ENCODE results near the gene TACR2.
A peak's percentile ranks its signal among the peaks of the same experiment; 100 is the strongest.
"Not testable (repeated sequence)": the region's sequence is repeated elsewhere in the genome, so short reads cannot be mapped to it uniquely, and the experiment has no call there.

TACR2 gene

DNA sequence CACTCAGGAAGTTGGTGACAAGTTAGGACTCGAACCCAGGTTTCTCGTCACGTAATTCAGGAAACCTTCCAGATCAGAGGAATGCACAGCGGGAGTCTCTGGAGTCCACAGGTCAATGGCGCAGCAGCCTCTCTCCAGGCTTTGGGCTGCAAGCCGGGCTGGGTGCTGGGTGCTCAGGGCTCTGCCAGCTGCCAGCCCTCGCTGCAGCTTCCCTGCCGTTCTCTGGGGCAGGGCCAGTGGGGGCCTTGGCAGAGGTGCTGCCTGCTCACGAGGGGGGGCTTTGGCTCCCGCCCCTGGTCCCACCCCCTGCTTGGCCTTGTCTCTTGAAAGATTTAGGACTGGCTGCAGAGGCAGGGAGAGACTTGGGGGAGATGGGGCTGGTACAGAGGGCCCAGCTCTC is at the start of gene TACR2:
Gene TACR2, minus strand, starts transcription at position 224 of the 400 bp plus-strand sequence. CDS start 595 bp downstream, outside the sequence.
- DNase-seq = no peak

DNA sequence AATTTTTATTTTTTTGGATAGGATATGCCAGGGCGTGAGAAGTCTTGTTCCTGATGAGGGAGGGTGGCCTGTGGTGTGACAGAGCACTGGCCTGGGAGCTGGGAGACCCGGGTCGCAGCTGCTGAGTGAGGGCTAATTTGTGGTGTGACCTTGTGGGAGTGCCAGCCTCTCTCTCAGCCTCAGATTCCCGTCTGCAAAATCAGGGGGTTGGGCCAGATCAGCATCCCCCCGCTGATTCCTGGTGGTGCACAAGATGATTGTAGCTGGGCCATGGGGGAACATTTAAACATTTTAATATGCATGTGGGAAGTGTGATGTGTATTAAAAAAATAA is 49.4 kb upstream of the TACR2 start:
- DNase-seq = no peak

DNA sequence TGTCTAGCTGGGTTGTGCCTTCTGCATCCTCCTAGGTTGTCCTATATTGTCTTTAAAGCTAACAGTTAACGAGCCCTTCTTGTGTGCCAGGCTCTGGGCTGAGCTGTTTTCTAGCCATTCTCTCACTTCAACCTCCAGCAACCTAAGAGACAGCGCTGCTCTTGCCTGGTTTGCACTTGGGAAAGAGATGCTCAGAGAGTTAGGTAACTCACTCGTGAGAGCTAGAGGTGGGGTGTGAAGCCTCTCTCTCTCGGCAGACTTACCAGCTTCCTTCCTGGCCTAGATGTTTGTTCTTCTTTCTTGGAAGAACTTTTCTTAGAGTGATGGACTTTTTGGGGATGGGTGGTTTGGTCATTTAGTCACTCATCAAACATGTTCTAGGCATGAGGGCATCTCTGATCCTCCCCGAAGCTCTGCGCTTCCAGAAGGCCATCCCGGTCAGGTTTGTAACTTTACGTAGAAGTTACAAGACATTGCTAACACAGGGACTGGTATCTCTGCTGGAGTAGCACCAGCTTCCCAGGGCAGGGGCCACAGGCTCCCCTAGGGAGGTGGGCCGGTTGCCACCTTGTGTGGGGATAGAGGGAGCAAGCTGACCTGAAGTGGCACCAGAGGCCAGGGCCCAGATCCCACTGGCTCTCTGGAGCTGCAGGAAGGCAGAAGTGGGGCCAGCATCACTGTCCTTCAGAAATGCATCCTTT is 48.9 kb upstream of the TACR2 start:
- no peak for DNase-seq

DNA sequence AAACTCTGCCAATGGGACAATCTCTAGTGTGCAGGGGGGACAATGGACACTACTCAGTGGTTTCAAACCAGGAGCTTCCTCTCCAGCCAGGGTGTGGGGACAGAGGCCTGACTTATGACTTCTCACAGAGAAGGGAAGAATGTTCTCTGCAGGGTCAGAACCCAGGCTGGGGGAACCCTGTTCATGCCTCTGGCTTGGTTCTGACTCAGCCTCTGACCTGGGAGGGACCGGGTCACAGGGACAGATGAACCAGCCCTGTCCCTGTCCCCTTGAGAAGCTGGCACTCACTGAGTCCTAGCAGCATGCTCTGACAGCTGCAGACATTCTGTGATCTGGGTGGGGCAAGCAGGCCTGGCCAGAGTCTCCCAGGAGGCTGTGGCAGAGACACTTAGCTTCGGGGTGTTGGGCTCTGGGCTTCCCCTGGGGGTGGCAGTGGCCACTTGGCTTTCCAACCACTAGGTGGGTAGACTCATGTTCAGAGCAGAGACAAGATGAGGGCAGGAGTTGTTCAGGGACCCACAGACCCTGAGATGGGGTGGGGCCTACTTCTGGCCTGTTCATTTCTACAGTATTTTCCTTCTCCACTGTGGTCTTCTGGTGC is 48.2 kb upstream of the TACR2 start:
- no peak for DNase-seq

GRCh38 chr10:69464401-69464800 is 47.7 kb upstream of the TACR2 start:
- no peak for DNase-seq

DNA sequence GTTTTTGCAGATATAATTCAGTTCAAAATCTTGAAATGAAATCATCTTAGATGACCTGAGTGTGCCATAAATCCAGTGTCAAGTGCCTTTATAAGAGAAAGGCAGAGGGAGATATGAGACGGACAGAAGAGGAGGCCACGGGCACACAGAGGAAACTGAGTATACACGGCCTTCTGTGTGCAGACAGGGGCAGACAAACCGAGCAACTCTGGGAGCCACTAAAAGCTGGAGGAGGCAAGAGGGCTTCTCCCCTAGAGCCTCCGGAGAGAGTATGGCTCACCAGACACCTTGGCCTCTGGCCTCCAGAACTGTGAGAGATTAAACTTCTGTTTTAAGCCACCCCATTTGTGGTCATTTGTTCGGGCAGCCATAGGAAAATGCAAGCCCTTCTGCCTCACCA is 47.2 kb upstream of the TACR2 start:
- no peak for DNase-seq

- DNase-seq = no peak
Observed at GRCh38 chr10:69461243-69462025, 44.7 kb upstream of the TACR2 start.

DNA sequence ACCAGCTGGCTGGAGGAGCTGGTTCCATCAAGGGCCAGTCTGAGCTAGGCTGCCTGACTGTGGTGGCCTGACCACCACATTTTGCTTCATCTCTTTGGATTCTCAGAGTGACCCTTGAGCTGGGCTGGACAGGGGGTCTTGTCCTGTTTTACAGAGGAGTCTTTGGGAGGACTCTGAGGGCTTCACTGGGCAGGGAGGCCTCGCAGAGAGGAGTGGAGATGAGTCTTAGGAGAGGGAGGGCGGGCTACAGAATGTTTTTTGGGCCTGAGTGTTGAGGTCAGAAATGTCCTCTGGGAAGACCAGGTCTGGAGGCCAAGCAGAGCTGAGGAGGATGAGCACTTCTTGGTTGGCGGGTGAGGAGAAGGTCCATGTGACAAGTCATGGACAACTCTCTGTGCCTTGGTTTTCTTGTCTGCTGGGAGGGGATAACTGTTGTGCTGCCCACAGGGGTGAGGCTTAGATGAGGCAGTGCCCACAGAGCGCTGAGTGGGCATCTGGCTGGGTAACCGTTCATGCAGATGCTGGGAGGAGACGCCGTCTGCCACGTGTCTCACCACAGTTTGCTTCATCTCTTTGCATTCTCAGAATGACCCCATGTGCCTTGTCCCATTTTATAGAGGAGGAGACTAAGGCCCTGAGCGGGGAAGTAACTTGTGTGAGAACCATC is 44.0 kb upstream of the TACR2 start:
- DNase-seq = no peak

DNA sequence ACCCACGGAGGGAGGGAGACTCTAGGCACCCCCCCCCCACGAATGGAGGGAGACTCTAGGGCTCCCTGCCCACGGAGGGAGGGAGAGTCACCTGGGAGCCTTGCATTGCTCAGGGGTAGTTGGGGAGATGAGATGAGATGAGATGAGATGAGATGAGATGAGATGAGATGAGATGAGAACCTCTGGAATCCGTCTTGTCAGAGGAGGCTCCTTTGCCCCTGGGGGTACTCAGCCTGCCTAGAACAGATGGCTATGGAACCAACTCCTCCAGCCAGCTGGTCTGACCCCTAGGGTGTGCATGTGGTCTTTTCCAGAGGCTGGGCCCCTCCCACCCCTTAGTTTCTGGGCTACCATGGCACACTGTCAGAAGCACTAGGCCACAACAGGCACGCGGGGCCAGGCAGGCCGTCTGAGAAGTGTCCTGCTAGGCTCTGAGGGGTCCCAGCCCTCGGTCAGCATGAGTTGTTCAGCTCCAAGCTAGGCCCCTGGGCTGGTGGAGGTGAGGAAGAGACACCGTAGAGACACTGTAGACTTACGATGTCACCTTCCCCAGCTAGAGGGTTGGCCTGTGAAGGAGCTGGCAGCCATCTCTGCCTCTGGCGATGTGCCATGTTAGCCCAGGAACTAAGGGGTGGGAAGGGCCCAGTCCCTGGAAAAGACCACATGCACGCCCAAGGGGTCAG is 43.3 kb upstream of the TACR2 start:
- DNase-seq = no peak

- DNase-seq = no peak
Observed at GRCh38 chr10:69459101-69459790, 42.5 kb upstream of the TACR2 start.

GRCh38 chr10:69458430-69459100 is 41.8 kb upstream of the TACR2 start:
- no peak for DNase-seq

DNA sequence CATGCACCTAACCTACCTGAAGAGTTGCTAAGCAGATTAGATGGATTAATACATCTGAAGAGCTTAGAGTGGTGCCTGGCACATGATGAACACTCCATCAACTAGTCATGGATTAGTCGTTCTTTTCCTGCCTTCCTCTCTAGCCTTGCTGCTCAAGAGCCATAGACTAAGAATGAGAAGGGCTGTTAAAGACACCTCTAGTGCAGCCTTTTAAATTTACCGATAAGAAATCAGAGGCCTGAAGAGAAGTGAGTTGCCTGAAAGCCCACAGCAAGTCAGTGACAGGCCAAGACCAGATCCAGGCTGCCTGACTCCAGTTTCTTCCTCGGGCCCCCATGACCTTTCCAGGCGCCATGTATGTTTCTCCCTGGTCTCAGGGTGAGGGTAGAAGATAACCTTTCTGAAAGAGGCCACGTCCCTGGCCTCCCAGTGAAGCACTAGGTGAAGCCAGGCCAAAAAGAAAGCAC is 41.1 kb upstream of the TACR2 start:
- no peak for DNase-seq

- DNase-seq = no peak
Observed at GRCh38 chr10:69456880-69457693, 40.4 kb upstream of the TACR2 start.

DNA sequence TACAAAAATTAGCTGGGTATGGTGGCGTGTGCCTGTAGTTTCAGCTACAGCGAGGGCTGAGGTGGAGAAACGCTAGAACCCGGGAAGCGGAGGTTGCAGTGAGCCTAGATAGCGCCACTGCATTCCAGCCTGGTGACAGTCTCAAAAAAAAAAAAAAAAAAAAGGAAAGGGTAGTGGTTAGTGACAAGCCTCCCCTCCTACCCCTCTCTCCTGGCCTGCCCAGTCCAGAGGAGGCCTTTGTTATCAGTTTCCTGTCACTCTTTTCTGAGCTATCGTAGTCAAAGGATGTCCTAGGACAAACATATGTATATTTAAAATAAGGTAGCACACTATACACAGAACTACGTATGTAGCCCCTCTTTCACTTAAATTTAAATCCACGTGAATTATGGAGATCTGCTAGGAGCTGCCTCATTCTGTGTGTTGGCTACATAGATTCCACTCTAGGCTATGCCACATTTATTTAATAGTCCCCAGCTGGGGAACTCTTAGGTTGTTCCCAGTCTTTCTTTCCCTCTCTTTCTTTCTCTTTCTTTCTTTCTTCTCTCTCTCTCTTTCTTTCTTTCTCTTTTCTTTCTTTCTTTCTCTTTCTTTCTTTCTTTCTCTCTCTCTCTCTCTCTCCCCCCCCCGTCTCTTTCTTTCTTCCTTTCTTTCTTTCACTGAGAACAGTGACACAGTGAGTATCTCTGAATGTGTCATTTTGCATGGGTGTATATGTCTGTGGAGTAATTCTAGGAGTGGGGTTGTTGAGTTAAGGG is 38.5 kb upstream of the TACR2 start:
- DNase-seq = no peak

DNA sequence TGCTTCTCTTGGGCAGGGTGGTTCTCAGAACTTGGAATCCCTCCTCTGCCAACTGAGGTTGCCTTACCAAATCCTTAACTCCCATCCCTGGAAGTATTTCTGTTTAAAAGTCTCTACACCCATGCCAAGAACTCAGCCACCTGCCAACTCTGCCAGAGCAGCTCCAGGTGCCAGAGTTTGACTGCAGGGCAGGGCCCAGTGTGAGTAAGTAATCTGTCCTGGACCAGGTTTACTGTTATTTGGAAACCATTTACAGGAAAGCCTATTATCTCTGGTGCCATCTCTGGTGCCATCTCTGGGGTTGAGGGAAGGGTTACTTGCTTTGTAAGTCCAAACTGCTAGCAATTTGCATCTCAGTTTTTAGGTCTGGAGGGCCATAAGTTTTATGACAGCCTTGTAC is 37.1 kb upstream of the TACR2 start:
- DNase-seq = no peak

DNA sequence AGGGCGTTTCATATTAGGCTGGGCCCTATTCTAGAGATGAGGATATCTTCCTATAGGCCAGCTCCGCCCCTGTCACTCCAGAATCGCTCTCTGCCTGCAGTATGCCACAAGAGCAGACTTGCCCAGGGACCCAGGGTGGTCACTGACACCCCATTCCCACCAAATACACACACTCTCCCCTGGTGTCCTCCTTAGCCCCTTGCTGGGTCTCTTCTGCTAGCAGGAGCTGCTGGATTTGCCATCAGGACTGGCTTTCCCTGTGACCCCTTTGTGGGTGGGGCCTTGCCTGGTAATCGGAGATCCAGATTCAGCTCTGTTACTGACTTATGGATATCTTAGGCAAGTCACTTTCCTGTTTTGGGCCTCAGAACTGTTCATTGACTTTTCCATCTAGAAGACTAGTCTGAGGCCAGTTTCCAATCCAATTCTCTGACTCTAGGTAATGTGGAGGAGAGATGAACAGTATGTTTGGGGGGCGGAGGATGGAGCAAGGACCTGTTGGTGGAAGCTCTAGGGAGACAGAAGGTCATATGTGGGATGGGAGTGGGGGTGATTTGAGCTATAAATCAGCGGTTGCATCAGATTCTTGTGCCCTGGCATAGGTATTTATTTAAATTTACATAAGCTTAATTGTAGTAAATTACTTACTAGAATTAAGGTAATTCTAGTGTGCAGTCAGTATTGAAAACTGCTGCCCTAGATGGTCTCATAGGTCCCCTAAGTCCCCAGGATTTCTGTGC is 36.1 kb upstream of the TACR2 start:
- no peak for DNase-seq

- DNase-seq = no peak
Observed at GRCh38 chr10:69451784-69452251, 35.1 kb upstream of the TACR2 start.

DNA sequence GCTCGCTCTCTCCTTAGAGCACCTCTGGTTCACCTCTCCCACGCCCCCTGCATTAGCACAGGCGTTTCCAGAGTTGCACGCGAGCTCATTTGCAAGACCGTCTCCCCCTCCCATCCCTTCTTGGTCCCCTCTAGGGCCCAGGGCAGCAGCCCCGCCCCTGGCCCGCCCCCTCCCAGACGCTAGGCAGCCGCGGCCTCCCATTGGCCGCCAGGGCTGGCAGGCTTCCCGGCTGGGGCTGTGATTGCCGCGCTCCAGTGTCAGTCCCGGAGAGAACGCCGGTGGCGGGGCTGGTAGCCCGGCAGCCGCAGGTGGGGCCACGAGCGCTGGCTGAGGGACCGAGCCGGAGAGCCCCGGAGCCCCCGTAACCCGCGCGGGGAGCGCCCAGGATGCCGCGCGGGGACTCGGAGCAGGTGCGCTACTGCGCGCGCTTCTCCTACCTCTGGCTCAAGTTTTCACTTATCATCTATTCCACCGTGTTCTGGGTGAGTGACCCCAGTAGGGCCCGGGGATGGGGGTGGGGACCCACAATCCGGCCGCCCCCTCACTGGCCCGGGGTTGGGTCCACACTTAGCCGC is 34.6 kb upstream of the TACR2 start, which contains the start of gene TSPAN15:
Gene TSPAN15, plus strand, starts transcription at position 257 of the 575 bp plus-strand sequence. Its CDS starts 130 bp downstream, at position 387.
- DNase-seq = peak; percentile 81

DNA sequence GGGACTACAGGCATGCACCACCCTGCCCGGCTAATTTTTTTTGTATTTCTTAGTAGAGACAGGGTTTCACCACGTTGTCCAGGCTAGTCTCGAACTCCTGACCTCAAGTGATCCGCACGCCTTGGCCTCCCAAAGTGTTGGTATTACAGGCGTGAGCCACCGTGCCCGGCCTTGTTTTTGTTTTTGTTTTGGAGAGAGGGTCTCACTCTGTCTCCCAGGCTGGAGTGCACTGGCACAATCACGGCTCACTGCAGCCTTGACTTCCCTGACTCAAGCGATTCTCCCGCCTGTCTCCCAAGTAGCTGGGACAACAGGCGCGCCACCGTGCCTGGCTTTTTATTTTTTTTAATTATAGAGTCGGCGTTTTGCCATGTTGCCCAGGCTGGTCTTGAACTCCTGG is 33.7 kb upstream of the TACR2 start:
- DNase-seq = not testable (repeated sequence)
